ENCODE measurements around the gene FAM53A. TPM values are rescaled to one million over a fixed set of nuclear protein-coding genes. Genes with fewer than 3 reads are reported as not detected.
A peak's percentile ranks its signal among the peaks of the same experiment; 100 is the strongest.

FAM53A gene
- total and polyA plus RNA-seq, 2 of the 13 experiments (the other 11 are each of a cell fraction or from before 2014, with no cell fraction given) = 0.48 to 1.1 TPM

DNA sequence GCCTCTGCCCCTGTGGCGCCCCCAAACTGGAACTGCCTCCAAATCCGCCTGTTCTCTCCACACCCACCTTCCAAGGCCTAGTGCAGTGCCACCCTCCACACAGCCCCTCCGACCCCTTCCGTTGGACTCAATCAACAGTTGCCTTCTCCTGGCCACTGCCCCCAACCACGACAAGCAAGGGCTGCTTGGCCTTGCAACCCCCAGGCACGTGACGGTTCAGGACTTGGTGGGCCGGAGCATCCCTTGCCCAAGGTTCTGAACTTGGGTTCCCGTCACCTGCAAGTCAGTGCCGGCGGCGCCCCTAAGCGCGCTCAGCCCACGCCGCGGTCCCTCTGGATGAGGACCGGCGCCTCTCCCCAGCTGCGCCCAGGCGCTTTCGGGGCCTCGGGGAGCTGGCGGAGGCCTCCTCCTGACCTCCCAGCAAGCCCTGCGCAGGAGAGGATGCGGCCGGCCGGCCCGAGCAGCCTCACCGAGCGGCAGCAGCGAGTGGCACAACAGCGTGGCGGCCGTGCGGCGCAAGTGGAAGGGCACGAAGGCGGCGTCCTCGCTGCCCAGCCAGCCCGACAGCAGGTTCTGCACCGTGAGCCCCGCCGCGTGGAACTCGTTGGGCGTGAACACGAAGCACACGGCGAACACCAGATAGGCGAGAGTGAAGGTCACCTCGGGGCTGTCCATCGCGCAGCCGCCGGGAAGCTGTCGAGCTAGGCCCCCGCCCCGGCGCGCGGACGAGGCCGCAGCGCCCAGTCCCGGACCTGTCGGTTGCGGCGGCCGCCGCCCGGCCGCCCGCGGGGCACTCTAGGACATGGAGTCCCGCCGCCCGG is 36.3 kb upstream of the FAM53A start (continued):
- no peak for TF ChIP-seq ISL2 (CRISPR knock-in tag; IDR thresholded peaks at IDR 0.05)
- no peak for TF ChIP-seq ZKSCAN8 (CRISPR knock-in tag; IDR thresholded peaks at IDR 0.05; ENCODE audit: borderline replicate concordance)
- TF ChIP-seq, protein P1, sequence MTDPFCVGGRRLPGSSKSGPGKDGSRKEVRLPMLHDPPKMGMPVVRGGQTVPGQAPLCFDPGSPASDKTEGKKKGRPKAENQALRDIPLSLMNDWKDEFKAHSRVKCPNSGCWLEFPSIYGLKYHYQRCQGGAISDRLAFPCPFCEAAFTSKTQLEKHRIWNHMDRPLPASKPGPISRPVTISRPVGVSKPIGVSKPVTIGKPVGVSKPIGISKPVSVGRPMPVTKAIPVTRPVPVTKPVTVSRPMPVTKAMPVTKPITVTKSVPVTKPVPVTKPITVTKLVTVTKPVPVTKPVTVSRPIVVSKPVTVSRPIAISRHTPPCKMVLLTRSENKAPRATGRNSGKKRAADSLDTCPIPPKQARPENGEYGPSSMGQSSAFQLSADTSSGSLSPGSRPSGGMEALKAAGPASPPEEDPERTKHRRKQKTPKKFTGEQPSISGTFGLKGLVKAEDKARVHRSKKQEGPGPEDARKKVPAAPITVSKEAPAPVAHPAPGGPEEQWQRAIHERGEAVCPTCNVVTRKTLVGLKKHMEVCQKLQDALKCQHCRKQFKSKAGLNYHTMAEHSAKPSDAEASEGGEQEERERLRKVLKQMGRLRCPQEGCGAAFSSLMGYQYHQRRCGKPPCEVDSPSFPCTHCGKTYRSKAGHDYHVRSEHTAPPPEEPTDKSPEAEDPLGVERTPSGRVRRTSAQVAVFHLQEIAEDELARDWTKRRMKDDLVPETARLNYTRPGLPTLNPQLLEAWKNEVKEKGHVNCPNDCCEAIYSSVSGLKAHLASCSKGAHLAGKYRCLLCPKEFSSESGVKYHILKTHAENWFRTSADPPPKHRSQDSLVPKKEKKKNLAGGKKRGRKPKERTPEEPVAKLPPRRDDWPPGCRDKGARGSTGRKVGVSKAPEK (CRISPR knock-in tag; IDR thresholded peaks at IDR 0.05; ENCODE audit: borderline replicate concordance) = no peak
- TF ChIP-seq ZSCAN30 (CRISPR knock-in tag; IDR thresholded peaks at IDR 0.05) = no peak
- TF ChIP-seq BORCS8-MEF2B (CRISPR knock-in tag; IDR thresholded peaks at IDR 0.05) = peak; percentile 17; the same call in 1 of the 2 replicates
- TF ChIP-seq ZNF879 (CRISPR knock-in tag; IDR thresholded peaks at IDR 0.05) = peak; percentile 22; the same call in 1 of the 2 replicates
- TF ChIP-seq, protein P2, sequence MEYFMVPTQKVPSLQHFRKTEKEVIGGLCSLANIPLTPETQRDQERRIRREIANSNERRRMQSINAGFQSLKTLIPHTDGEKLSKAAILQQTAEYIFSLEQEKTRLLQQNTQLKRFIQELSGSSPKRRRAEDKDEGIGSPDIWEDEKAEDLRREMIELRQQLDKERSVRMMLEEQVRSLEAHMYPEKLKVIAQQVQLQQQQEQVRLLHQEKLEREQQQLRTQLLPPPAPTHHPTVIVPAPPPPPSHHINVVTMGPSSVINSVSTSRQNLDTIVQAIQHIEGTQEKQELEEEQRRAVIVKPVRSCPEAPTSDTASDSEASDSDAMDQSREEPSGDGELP (IDR thresholded peaks at IDR 0.05; ENCODE audit: borderline replicate concordance, low read depth) = no peak
- no peak for TF ChIP-seq ATF7 (IDR thresholded peaks at IDR 0.05)
- TF ChIP-seq ATF7 (CRISPR knock-in tag; IDR thresholded peaks at IDR 0.05) = 0 out of 2 replicates have a peak, but pooled peaks have one; percentile 61
- TF ChIP-seq ZNF292 (CRISPR knock-in tag; IDR thresholded peaks at IDR 0.05; ENCODE audit: borderline replicate concordance, low read depth) = no peak
- TF ChIP-seq TEAD2 (CRISPR knock-in tag; IDR thresholded peaks at IDR 0.05) = no peak
- no peak; the same call in 1 of the 2 replicates for TF ChIP-seq ETV6 (CRISPR knock-in tag; conservative IDR thresholded peaks at IDR 0.05)
- peak; percentile 77; the same call in 1 of the 2 replicates for TF ChIP-seq ZNF619 (CRISPR knock-in tag; IDR thresholded peaks at IDR 0.05)
- no peak for TF ChIP-seq TCF7 (IDR thresholded peaks at IDR 0.05; ENCODE audit: low read depth)
- TF ChIP-seq ZNF546 (CRISPR knock-in tag; conservative IDR thresholded peaks at IDR 0.05) = peak; percentile 41; the same call in 1 of the 2 replicates
- no peak for TF ChIP-seq MED13 (CRISPR knock-in tag; IDR thresholded peaks at IDR 0.05)
- TF ChIP-seq, protein P3, sequence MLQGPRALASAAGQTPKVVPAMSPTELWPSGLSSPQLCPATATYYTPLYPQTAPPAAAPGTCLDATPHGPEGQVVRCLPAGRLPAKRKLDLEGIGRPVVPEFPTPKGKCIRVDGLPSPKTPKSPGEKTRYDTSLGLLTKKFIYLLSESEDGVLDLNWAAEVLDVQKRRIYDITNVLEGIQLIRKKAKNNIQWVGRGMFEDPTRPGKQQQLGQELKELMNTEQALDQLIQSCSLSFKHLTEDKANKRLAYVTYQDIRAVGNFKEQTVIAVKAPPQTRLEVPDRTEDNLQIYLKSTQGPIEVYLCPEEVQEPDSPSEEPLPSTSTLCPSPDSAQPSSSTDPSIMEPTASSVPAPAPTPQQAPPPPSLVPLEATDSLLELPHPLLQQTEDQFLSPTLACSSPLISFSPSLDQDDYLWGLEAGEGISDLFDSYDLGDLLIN (CRISPR knock-in tag; IDR thresholded peaks at IDR 0.05; ENCODE audit: borderline replicate concordance) = no peak; the same call in 1 of the 2 replicates
- TF ChIP-seq, protein P4, sequence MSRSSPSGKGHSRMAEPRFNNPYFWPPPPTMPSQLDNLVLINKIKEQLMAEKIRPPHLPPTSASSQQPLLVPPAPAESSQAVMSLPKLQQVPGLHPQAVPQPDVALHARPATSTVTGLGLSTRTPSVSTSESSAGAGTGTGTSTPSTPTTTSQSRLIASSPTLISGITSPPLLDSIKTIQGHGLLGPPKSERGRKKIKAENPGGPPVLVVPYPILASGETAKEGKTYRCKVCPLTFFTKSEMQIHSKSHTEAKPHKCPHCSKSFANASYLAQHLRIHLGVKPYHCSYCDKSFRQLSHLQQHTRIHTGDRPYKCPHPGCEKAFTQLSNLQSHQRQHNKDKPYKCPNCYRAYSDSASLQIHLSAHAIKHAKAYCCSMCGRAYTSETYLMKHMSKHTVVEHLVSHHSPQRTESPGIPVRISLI (CRISPR knock-in tag; IDR thresholded peaks at IDR 0.05; ENCODE audit: borderline replicate concordance) = 0 out of 2 replicates have a peak, but pooled peaks have one; percentile 41
- peak; percentile 55 for TF ChIP-seq GABPB1 (CRISPR knock-in tag; IDR thresholded peaks at IDR 0.05)
- no peak for TF ChIP-seq EP300 (IDR thresholded peaks at IDR 0.05; ENCODE audit: low read depth in 2 of 2, low read length in 2 of 2)
- no peak for TF ChIP-seq EP300 (CRISPR knock-in tag; IDR thresholded peaks at IDR 0.05; ENCODE audit: borderline replicate concordance)
- TF ChIP-seq ZNF431 (CRISPR knock-in tag; IDR thresholded peaks at IDR 0.05; ENCODE audit: borderline replicate concordance, low read depth) = 0 out of 2 replicates have a peak, but pooled peaks have one; percentile 45

Measured in HepG2 (cell line).